ENCODE measurements around the gene MTMR12.

Gene MTMR12

GRCh38 chr5:32251871-32252458 lies 60.8 kb downstream of the MTMR12 start:
- TF ChIP-seq CREB1 (IDR thresholded peaks at IDR 0.05; ENCODE audit: low read depth) (no peak), NFIC (IDR thresholded peaks at IDR 0.05) (peak; percentile 39; the same call in 1 of the 2 replicates)

GRCh38 chr5:32249668-32250067 lies 63.1 kb downstream of the MTMR12 start:
- TF ChIP-seq RAD21 (IDR thresholded peaks at IDR 0.05; ENCODE audit: low read depth) (no peak), ZBTB7A (IDR thresholded peaks at IDR 0.05; ENCODE audit: low read depth) (no peak), USF1 (IDR thresholded peaks at IDR 0.05) (no peak), TEAD4 (IDR thresholded peaks at IDR 0.05) (no peak)

GRCh38 chr5:32245742-32246141 lies 67.0 kb downstream of the MTMR12 start:
- TF ChIP-seq CEBPB (IDR thresholded peaks at IDR 0.05) (no peak), REST (IDR thresholded peaks at IDR 0.05; ENCODE audit: low read depth) (no peak), YY1 (IDR thresholded peaks at IDR 0.05; ENCODE audit: low read depth) (no peak), TAF1 (IDR thresholded peaks at IDR 0.05; ENCODE audit: low read depth) (no peak), NFIC (IDR thresholded peaks at IDR 0.05) (no peak), TCF12 (IDR thresholded peaks at IDR 0.05; ENCODE audit: low read depth) (no peak), CREB1 (IDR thresholded peaks at IDR 0.05; ENCODE audit: low read depth) (no peak), TEAD4 (IDR thresholded peaks at IDR 0.05) (no peak), RAD21 (IDR thresholded peaks at IDR 0.05; ENCODE audit: low read depth) (no peak), EGR1 (IDR thresholded peaks at IDR 0.05) (no peak), EP300 (IDR thresholded peaks at IDR 0.05; ENCODE audit: borderline replicate concordance) (no peak), MAX (IDR thresholded peaks at IDR 0.05) (no peak)

GRCh38 chr5:32244017-32244416 lies 68.7 kb downstream of the MTMR12 start:
- TF ChIP-seq EP300 (IDR thresholded peaks at IDR 0.05; ENCODE audit: borderline replicate concordance) (no peak), FOXM1 (IDR thresholded peaks at IDR 0.05; ENCODE audit: borderline replicate concordance, low read depth) (no peak), CREB1 (IDR thresholded peaks at IDR 0.05; ENCODE audit: low read depth) (no peak), CEBPB (IDR thresholded peaks at IDR 0.05) (no peak), EGR1 (IDR thresholded peaks at IDR 0.05) (no peak)

- TF ChIP-seq CREB1 (IDR thresholded peaks at IDR 0.05; ENCODE audit: low read depth) (no peak), TEAD4 (IDR thresholded peaks at IDR 0.05) (0 out of 2 replicates have a peak, but pooled peaks have one; percentile 5), NFIC (IDR thresholded peaks at IDR 0.05) (peak; percentile 25; the same call in 1 of the 2 replicates), MAX (IDR thresholded peaks at IDR 0.05) (peak; percentile 51), FOXM1 (IDR thresholded peaks at IDR 0.05; ENCODE audit: borderline replicate concordance, low read depth) (no peak), TCF12 (IDR thresholded peaks at IDR 0.05; ENCODE audit: low read depth) (0 out of 2 replicates have a peak, but pooled peaks have one; percentile 41), ZBTB7A (IDR thresholded peaks at IDR 0.05; ENCODE audit: low read depth) (no peak)
Measured at GRCh38 chr5:32241034-32241783, 71.5 kb downstream of the MTMR12 start.

- TF ChIP-seq CEBPB (IDR thresholded peaks at IDR 0.05) (no peak), USF1 (IDR thresholded peaks at IDR 0.05) (no peak), REST (IDR thresholded peaks at IDR 0.05; ENCODE audit: low read depth) (no peak), YY1 (IDR thresholded peaks at IDR 0.05; ENCODE audit: low read depth) (no peak), EP300 (IDR thresholded peaks at IDR 0.05; ENCODE audit: borderline replicate concordance) (no peak), FOXM1 (IDR thresholded peaks at IDR 0.05; ENCODE audit: borderline replicate concordance, low read depth) (no peak), RAD21 (IDR thresholded peaks at IDR 0.05; ENCODE audit: low read depth) (no peak), MAX (IDR thresholded peaks at IDR 0.05) (no peak), TEAD4 (IDR thresholded peaks at IDR 0.05) (no peak), TCF12 (IDR thresholded peaks at IDR 0.05; ENCODE audit: low read depth) (no peak), ZBTB7A (IDR thresholded peaks at IDR 0.05; ENCODE audit: low read depth) (no peak), TAF1 (IDR thresholded peaks at IDR 0.05; ENCODE audit: low read depth) (no peak), EGR1 (IDR thresholded peaks at IDR 0.05) (no peak), NFIC (IDR thresholded peaks at IDR 0.05) (no peak), CREB1 (IDR thresholded peaks at IDR 0.05; ENCODE audit: low read depth) (no peak)
Measured at GRCh38 chr5:32239385-32239784, 73.4 kb downstream of the MTMR12 start.

Measured in Ishikawa (cell line).